Thoracic aorta (tissue), 2 donors: ENCODE results near the gene LRRC8A. TPM values are rescaled to one million over a fixed set of nuclear protein-coding genes. Genes with fewer than 3 reads are reported as not detected.
A peak's percentile ranks its signal among the peaks of the same experiment; 100 is the strongest.

ENCODE experiments used
- ATAC-seq: fragments of 150-250 bp; one replicate; pipeline ENCODE4 v1.8.0; 2017; ENCODE audit warnings: low read depth; ENCODE audit not compliant: insufficient number of reproducible peaks, low FRiP score
- DNase-seq: peaks from one replicate; pipeline ENCODE4 v3.0.0-alpha.2; 2020; ENCODE audit warnings: low spot score
- H3K27ac ChIP-seq, 2 donors: fragments of 200-600 bp; sonication (generic); 1 replicate in 1 of 2; 2 replicates in 1 of 2; pipeline ENCODE4 v1.5.1; 2016; ENCODE audit warnings: mild to moderate bottlenecking in 2 of 2, moderate library complexity in 2 of 2
- H3K27me3 ChIP-seq: fragments of 200-600 bp; sonication (generic); replicated peaks from 2 replicates; pipeline ENCODE4 v1.6.0; 2016; ENCODE audit warnings: mild to moderate bottlenecking; ENCODE audit not compliant: insufficient read depth
- H3K36me3 ChIP-seq: fragments of 200-600 bp; sonication (generic); one replicate; pipeline ENCODE4 v1.5.1; 2016
- H3K4me1 ChIP-seq, 2 donors: fragments of 200-600 bp; sonication (generic); 1 replicate in 1 of 2; 2 replicates in 1 of 2; pipeline versions ENCODE4 v1.5.1 to v1.6.0; 2016; ENCODE audit warnings: low read depth in 2 of 2, mild to moderate bottlenecking in 1 of 2; ENCODE audit not compliant: control insufficient read depth in 1 of 2
- H3K4me3 ChIP-seq: fragments of 200-600 bp; sonication (generic); 2 replicates; pipeline ENCODE4 v1.5.1; 2016; ENCODE audit warnings: mild to moderate bottlenecking
- H3K9me3 ChIP-seq: fragments of 200-600 bp; sonication (generic); 2 replicates; pipeline ENCODE4 v1.5.1; 2016
- total RNA-seq, 2 donors: library from RNA; depleted of rRNA; stranded (reverse); fragments of >200 nt; gene quantifications; one replicate each; pipeline versions ENCODE4 v1.1.0 to v1.2.3, GENCODE V29; 2016
- TF ChIP-seq, protein P1 (sequence below): fragments of 200-600 bp; sonication (generic); IDR thresholded peaks from one replicate; pipeline ENCODE4 v1.5.1; 2019; ENCODE audit warnings: antibody characterized with exemption

The LRRC8A gene
- total RNA-seq, 2 donors from 2014 or later = 125 to 161 TPM

DNA sequence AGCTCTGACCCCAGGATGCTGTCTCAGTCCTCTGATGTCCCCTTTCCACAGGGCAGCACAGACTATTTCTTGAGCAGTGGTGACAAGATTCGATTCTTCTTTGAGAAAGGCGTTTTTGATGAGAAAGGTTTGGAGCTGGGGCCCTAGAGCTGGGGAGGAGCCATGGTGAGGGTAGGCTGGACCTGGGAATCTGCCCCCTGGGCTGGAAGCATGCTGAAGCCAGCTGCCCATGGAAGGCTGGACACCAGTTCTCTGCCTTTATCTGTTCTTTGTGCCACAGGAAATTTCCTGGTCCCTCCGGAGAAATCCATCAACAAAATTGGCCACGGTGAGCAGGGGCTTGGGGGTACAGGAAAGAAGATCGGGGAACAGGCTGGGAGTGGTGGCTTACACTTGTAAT lies 51.8 kb downstream of the LRRC8A start:
- no peaks in the 10 kb centered on the region for H3K27me3 ChIP-seq
- TF ChIP-seq, protein P1, sequence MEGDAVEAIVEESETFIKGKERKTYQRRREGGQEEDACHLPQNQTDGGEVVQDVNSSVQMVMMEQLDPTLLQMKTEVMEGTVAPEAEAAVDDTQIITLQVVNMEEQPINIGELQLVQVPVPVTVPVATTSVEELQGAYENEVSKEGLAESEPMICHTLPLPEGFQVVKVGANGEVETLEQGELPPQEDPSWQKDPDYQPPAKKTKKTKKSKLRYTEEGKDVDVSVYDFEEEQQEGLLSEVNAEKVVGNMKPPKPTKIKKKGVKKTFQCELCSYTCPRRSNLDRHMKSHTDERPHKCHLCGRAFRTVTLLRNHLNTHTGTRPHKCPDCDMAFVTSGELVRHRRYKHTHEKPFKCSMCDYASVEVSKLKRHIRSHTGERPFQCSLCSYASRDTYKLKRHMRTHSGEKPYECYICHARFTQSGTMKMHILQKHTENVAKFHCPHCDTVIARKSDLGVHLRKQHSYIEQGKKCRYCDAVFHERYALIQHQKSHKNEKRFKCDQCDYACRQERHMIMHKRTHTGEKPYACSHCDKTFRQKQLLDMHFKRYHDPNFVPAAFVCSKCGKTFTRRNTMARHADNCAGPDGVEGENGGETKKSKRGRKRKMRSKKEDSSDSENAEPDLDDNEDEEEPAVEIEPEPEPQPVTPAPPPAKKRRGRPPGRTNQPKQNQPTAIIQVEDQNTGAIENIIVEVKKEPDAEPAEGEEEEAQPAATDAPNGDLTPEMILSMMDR = no peak
- no peak overlapping the region for H3K27ac ChIP-seq
- no peak for DNase-seq
- no peak overlapping the region for H3K4me3 ChIP-seq
- no peaks in the 10 kb centered on the region for H3K4me1 ChIP-seq
- no peak for ATAC-seq
- H3K9me3 ChIP-seq = no peaks in the 10 kb centered on the region
- peaks cover 7% of the 10 kb centered on the region for H3K36me3 ChIP-seq

DNA sequence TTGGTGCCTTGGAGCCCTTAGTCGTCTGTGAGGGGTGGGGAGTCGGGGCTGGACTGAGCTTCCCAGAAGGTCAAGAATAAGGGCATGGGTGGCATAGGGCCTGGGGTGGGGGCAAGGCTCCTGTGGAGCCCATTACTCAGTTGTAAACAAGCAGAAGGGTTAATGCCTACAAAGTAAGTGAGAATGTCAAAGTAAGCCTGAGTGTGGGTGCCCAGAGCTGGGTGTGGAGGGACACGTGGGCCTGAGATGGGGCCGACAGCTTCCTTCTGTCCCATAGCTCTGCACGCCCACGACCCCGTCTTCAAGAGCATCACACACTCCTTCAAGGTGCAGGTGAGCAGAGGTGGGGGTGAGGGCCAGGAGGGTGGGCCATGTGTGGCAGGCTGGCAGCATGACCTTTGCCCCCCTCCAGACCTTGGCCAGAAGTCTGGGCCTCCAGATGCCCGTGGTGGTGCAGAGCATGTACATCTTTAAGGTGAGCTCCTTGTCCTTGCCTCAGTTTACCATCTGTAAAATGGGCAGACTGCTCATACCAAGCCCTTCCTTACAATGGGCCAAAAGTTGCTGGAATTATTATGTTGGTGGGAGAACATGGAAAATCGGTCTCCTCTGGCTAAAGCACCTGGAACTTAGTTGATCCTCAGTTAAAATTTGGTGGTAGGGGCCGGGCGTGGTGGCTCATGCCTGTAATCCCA lies 54.4 kb downstream of the LRRC8A start:
- Histone ChIP-seq H3K27ac (no peak overlapping the region), H3K27me3 (no peaks in the 10 kb centered on the region), H3K4me3 (no peak overlapping the region), H3K9me3 (no peaks in the 10 kb centered on the region), H3K36me3 (peaks cover 7% of the 10 kb centered on the region), H3K4me1 (peaks cover 0 to 9% of the 10 kb centered on the region in 2 donors)
- ATAC-seq = no peak
- no peak for DNase-seq
- TF ChIP-seq, protein P1 = no peak

DNA sequence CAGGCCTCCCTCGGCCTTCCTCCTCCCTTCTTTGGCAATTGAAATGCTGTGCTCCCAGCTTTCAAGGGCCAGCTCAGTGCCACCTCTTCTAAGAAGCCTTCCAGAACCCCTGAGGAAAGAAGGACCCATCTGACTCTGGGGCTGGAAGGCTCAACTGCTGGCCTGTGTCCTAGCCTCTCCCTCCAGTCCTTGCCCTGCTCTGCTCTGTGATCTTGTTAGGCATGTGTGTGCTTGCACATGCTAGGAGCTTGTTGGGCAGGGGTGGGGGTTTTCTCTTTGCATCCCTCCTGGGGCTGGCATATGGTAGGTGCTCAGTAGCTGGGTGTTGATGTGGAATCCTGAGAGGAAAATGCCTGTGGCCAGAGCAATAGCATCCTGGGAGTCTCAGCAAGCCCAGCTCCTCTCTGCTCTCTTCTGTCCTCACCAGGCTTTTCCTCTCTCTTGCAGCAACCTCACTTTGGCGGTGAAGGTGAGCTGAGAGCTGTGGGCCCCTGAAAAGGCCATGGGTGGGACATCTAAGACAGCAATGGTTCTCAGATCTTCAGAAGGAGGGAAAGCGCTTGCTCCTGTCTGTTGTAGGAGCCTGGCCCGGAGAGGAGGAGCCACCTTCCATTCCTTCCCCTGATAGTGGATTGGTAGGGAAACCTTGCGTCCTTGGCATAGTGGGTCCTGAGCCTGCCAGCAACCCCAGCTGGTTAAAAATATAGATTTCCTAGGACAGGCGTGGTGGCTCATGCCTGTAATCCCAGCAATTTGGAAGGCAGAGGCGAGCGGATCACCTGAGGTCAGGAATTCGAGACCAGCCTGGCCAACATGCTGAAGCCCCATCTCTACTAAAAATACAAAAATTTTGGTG lies 55.6 kb downstream of the LRRC8A start:
- Histone ChIP-seq H3K4me3 (no peak overlapping the region), H3K36me3 (peaks cover 11% of the 10 kb centered on the region), H3K27ac (peak overlapping the region in 1 of 2 donors; percentile 11), H3K27me3 (no peaks in the 10 kb centered on the region), H3K4me1 (peaks cover 0 to 13% of the 10 kb centered on the region in 2 donors), H3K9me3 (no peaks in the 10 kb centered on the region)
- DNase-seq (no peak), ATAC-seq (no peak)
- TF ChIP-seq, protein P1 = no peak

DNA sequence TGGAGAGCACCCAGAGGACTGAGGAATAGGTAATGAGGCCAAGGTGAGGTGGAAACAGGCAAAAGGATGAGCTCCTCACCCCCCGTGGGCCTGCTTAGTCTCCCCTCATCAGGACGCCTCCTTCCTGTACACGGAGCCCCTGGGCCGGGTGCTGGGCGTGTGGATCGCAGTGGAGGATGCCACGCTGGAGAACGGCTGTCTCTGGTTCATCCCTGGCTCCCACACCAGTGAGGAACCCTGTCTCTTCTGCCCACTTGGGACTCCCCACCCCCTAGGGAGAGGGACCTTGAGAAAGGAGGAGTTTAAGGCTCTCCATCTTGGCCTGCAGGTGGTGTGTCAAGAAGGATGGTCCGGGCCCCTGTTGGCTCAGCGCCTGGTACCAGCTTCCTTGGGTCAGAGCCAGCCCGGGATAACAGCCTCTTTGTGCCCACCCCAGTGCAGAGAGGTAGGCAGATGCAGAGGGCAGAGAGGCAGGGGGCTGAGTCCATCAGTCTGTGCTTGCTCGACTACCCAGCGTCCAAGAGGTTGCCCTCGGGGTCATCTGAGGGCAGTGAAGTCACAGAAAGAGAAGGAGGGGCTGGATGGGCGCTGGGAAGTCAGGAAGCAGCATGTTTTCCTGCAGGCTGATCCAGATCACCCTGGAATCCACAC lies 58.5 kb downstream of the LRRC8A start:
- DNase-seq (no peak), ATAC-seq (no peak)
- Histone ChIP-seq H3K27me3 (no peaks in the 10 kb centered on the region), H3K27ac (no peak overlapping the region), H3K4me1 (peaks cover 0 to 22% of the 10 kb centered on the region in 2 donors), H3K36me3 (peaks cover 11% of the 10 kb centered on the region), H3K4me3 (no peak overlapping the region), H3K9me3 (no peaks in the 10 kb centered on the region)
- TF ChIP-seq, protein P1 = no peak
